ENCODE results near the gene FAM107A. TPM values are rescaled to one million over a fixed set of nuclear protein-coding genes. Genes with fewer than 3 reads are reported as not detected.

Gene FAM107A
- total RNA-seq, 4 donors from 2014 or later, result 35.7 to 107 (median 92.7) TPM

DNA sequence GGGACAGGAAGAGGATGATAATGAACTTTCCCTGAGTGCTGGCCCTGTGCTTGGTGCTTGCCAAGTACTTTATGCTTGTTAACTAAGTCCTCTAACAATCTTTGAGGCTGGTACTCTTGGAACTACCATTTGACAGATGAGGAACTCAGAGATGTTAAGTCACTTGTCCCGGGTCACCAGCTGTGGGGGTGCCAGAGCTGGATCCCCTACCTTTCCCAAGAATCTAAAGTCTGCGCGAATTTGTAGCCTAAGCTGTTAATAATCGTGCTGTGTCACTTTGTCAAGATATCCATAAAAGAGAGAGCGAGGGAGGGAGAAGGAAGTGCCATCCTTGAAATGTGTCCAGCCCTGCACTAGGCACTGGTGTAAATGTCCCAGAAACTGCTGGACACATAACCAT is 21.2 kb downstream of the FAM107A start:
- Histone ChIP-seq H3K27me3 (no peaks in the 10 kb centered on the region), H3K9me3 (peaks cover 0 to 14% (median 5%) of the 10 kb centered on the region in 4 donors), H3K4me3 (no peak overlapping the region), H3K27ac (replicated peaks in 1 of 4) (no peak overlapping the region), H3K4me1 (peaks cover 0 to 8% (median 2%) of the 10 kb centered on the region in 4 donors), H3K36me3 (peaks cover 0 to 6% (median 0%) of the 10 kb centered on the region in 4 donors)
- no peak for DNase-seq (ENCODE audit: extremely low spot score)
- TF ChIP-seq POLR2A (IDR thresholded peaks at IDR 0.05; ENCODE audit: low read depth), result no peak
- no peak for TF ChIP-seq EP300 (IDR thresholded peaks at IDR 0.05)
- TF ChIP-seq, protein P1, sequence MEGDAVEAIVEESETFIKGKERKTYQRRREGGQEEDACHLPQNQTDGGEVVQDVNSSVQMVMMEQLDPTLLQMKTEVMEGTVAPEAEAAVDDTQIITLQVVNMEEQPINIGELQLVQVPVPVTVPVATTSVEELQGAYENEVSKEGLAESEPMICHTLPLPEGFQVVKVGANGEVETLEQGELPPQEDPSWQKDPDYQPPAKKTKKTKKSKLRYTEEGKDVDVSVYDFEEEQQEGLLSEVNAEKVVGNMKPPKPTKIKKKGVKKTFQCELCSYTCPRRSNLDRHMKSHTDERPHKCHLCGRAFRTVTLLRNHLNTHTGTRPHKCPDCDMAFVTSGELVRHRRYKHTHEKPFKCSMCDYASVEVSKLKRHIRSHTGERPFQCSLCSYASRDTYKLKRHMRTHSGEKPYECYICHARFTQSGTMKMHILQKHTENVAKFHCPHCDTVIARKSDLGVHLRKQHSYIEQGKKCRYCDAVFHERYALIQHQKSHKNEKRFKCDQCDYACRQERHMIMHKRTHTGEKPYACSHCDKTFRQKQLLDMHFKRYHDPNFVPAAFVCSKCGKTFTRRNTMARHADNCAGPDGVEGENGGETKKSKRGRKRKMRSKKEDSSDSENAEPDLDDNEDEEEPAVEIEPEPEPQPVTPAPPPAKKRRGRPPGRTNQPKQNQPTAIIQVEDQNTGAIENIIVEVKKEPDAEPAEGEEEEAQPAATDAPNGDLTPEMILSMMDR (IDR thresholded peaks at IDR 0.05), result no peak
- TF ChIP-seq POLR2AphosphoS5 (IDR thresholded peaks at IDR 0.05), result no peak
- 97% methylated on average over 5 of the region's 5 CpGs for WGBS
- intact Hi-C loops (cut with DNase I), result no loop called here

DNA sequence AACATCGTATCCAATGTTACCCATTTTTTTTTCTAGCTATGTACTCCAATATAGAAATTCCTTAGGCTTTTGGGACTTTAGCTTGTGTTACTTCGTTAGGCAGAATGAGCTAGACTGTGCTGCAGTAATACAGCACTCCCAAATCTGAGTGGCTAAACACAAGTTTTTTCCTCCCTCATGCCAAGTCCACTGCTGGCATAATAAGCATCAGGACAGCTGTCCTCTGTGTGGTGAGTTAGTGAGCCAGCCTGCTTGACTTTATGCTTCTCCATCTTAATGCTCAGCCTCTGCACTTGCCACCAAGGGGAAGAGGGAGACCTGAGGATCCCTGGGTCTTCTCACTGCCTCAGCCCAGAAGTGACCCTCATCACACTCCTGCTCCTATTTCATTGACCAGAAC is 22.0 kb downstream of the FAM107A start:
- Histone ChIP-seq H3K27me3 (no peaks in the 10 kb centered on the region), H3K4me3 (no peak overlapping the region), H3K36me3 (peaks cover 0 to 6% (median 0%) of the 10 kb centered on the region in 4 donors), H3K27ac (replicated peaks in 1 of 4) (no peak overlapping the region), H3K9me3 (peaks cover 0 to 14% (median 5%) of the 10 kb centered on the region in 4 donors), H3K4me1 (no peaks in the 10 kb centered on the region)
- no peak for DNase-seq (ENCODE audit: extremely low spot score)
- intact Hi-C loops (cut with DNase I), result no loop called here
- TF ChIP-seq POLR2AphosphoS5 (IDR thresholded peaks at IDR 0.05), result no peak
- TF ChIP-seq EP300 (IDR thresholded peaks at IDR 0.05), result no peak
- no peak for TF ChIP-seq POLR2A (IDR thresholded peaks at IDR 0.05; ENCODE audit: low read depth)
- TF ChIP-seq, protein P1 (IDR thresholded peaks at IDR 0.05), result no peak
- 95% methylated on average over 2 of the region's 2 CpGs for WGBS

DNA sequence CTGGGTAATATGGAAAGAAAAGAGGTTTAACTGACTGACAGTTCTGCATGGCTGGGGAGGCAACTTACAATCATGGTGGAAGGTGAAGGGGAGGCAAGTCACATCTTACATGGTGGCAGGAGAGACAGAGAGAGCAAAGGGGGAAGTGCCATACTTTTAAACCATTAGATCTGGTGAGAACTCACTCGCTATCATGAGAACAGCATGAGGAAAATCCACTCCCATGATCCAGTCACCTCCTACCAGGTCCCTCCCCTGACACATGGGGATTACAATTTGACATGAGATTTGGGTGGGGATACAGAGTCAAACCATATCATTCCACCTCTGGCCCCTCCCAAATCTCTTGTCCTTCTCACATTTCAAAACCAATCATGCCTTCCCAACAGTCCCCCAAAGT is 24.2 kb downstream of the FAM107A start:
- H3K36me3 ChIP-seq, result no peaks in the 10 kb centered on the region
- WGBS, result 93% methylated on average over 1 of the region's 1 CpG
- no peak for TF ChIP-seq POLR2AphosphoS5 (IDR thresholded peaks at IDR 0.05)
- TF ChIP-seq EP300 (IDR thresholded peaks at IDR 0.05), result no peak
- TF ChIP-seq, protein P1 (IDR thresholded peaks at IDR 0.05), result no peak
- no peak for TF ChIP-seq POLR2A (IDR thresholded peaks at IDR 0.05; ENCODE audit: low read depth)
- no peaks in the 10 kb centered on the region for H3K4me1 ChIP-seq
- H3K27me3 ChIP-seq, result no peaks in the 10 kb centered on the region
- H3K9me3 ChIP-seq, result peaks cover 0 to 14% (median 5%) of the 10 kb centered on the region in 4 donors
- intact Hi-C loops (cut with DNase I), result no loop called here
- no peak overlapping the region for H3K27ac ChIP-seq (replicated peaks in 1 of 4)
- H3K4me3 ChIP-seq, result no peak overlapping the region
- DNase-seq (ENCODE audit: extremely low spot score), result no peak

DNA sequence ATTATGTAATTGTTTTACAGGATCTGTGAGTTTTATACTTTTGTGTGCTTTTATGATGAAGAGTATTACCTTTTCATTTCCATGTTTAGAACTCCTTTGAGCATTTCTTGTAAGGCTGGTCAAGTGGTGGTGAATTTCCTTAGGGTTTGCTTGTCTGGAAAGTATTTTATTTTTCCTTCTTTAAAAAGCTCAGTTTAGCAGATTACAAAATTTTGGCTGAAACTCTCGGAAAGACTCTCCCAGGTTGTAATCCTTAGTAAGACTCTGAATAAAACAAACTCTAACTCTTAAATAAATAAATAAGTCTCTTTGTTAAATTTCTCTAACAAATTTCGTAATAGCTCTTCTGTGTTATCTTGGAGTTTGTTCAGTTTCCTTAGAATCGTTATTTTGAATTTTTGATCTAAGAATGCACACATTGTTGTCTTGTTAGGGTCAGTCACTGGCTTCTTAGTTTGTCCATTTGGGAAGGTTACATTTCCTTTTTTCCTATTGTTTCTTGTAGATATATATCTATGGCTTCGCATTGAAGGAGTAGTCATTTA is 25.5 kb downstream of the FAM107A start:
- intact Hi-C loops (cut with DNase I), result no loop called here
- no peaks in the 10 kb centered on the region for H3K27me3 ChIP-seq
- WGBS, result 82% methylated on average over 4 of the region's 4 CpGs
- peaks cover 0 to 14% (median 5%) of the 10 kb centered on the region in 4 donors for H3K9me3 ChIP-seq
- H3K4me3 ChIP-seq, result no peak overlapping the region
- H3K27ac ChIP-seq (replicated peaks in 1 of 4), result no peak overlapping the region
- TF ChIP-seq POLR2A (IDR thresholded peaks at IDR 0.05; ENCODE audit: low read depth) (no peak), EP300 (IDR thresholded peaks at IDR 0.05) (no peak), POLR2AphosphoS5 (IDR thresholded peaks at IDR 0.05) (no peak)
- TF ChIP-seq, protein P1 (IDR thresholded peaks at IDR 0.05), result no peak
- H3K4me1 ChIP-seq, result no peaks in the 10 kb centered on the region
- DNase-seq (ENCODE audit: extremely low spot score), result no peak
- H3K36me3 ChIP-seq, result no peaks in the 10 kb centered on the region

DNA sequence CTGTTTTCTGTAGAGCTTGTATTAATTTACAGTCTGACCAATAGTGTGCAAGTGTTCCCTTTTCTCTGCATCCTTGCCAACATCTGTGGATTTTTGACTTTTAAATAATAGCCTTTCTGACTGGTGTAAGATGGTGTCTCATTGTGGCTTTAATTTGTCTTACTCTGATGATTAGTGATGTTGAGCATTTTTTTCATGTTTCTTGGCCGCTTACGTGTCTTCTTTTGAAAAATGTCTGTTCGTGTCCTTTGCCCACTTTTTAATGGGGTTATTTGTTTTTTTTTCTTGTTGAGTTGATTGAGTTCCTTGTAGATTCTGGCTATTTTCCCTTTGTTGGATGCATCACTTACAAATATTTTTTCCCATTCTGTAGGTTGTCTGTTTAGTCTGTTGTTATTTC is 32.6 kb downstream of the FAM107A start:
- no peaks in the 10 kb centered on the region for H3K27me3 ChIP-seq
- TF ChIP-seq EP300 (IDR thresholded peaks at IDR 0.05) (no peak), POLR2A (IDR thresholded peaks at IDR 0.05; ENCODE audit: low read depth) (no peak), POLR2AphosphoS5 (IDR thresholded peaks at IDR 0.05) (no peak)
- TF ChIP-seq, protein P1 (IDR thresholded peaks at IDR 0.05), result no peak
- 79% methylated on average over 3 of the region's 3 CpGs for WGBS
- no peak for DNase-seq (ENCODE audit: extremely low spot score)
- intact Hi-C loops (cut with DNase I), result no loop called here
- no peaks in the 10 kb centered on the region for H3K4me1 ChIP-seq
- no peak overlapping the region for H3K4me3 ChIP-seq
- H3K27ac ChIP-seq (replicated peaks in 1 of 4), result no peak overlapping the region
- H3K9me3 ChIP-seq, result no peaks in the 10 kb centered on the region
- no peaks in the 10 kb centered on the region for H3K36me3 ChIP-seq

All from esophagus muscularis mucosa (tissue), 4 donors.